Neural cell (in vitro differentiated cells): ENCODE measurements around the gene SBK3. TPM values are rescaled to one million over a fixed set of nuclear protein-coding genes. Genes with fewer than 3 reads are reported as not detected.

ENCODE experiments used
- H2AFZ ChIP-seq: fragments of 200-600, 300-800 bp; sonication (generic), shearing (Covaris generic); 2 replicates; pipeline ENCODE4 v1.6.0; 2014; ENCODE audit warnings: low read depth, mild to moderate bottlenecking, antibody characterized with exemption, low read length, moderate library complexity
- H3F3A ChIP-seq: fragments of 200-600 bp; shearing (Covaris generic); 2 replicates; pipeline ENCODE4 v1.6.1; 2016; ENCODE audit warnings: mild to moderate bottlenecking, moderate library complexity, mixed read lengths, antibody characterized with exemption, low read length; ENCODE audit not compliant: insufficient read depth, poor library complexity, severe bottlenecking
- H3K27ac ChIP-seq: fragments of 200-600, 300-800 bp; sonication (generic), shearing (Covaris generic); 2 replicates; pipeline ENCODE4 v1.5.1; 2014; ENCODE audit warnings: mild to moderate bottlenecking, low read length, moderate library complexity
- H3K27me3 ChIP-seq: fragments of 300-800, 200-600 bp; sonication (generic), shearing (Covaris generic); 2 replicates; pipeline ENCODE4 v1.6.0; 2014; ENCODE audit warnings: mild to moderate bottlenecking, low read depth, low read length, moderate library complexity; ENCODE audit not compliant: insufficient read depth
- H3K36me3 ChIP-seq: fragments of 300-800, 200-600 bp; sonication (generic), shearing (Covaris generic); 2 replicates; pipeline ENCODE4 v1.5.1; 2014; ENCODE audit warnings: mild to moderate bottlenecking, antibody characterized with exemption, low read length, moderate library complexity; ENCODE audit not compliant: insufficient read depth
- H3K4me2 ChIP-seq: fragments of 300-800, 200-600 bp; sonication (generic), shearing (Covaris generic); 2 replicates; pipeline ENCODE4 v1.6.0; 2014; ENCODE audit warnings: mild to moderate bottlenecking, low read length
- H3K4me3 ChIP-seq: fragments of 300-800, 200-600 bp; sonication (generic), shearing (Covaris generic); 2 replicates; pipeline ENCODE4 v1.5.1; 2014; ENCODE audit warnings: mild to moderate bottlenecking, low read length, moderate library complexity
- H3K79me2 ChIP-seq: fragments of 200-600 bp; shearing (Covaris generic); replicated peaks from 2 replicates; pipeline ENCODE4 v1.6.0; 2014; ENCODE audit warnings: mild to moderate bottlenecking, low read length, moderate library complexity; ENCODE audit not compliant: insufficient read depth
- H3K9ac ChIP-seq: fragments of 300-800, 200-600 bp; sonication (generic), shearing (Covaris generic); 2 replicates; pipeline ENCODE4 v1.6.1; 2016; ENCODE audit warnings: mild to moderate bottlenecking, low read length, mixed read lengths
- H3K9me2 ChIP-seq: fragments of 200-600 bp; shearing (Covaris generic); 2 replicates; pipeline ENCODE4 v1.6.1; 2016; ENCODE audit warnings: mild to moderate bottlenecking, low read length, mixed read lengths; ENCODE audit not compliant: insufficient read depth
- H3K9me3 ChIP-seq: fragments of 200-600, 300-800 bp; sonication (generic), shearing (Covaris generic); 2 replicates; pipeline ENCODE4 v1.6.1; 2016; ENCODE audit warnings: mild to moderate bottlenecking, mixed run types, low read length, moderate library complexity, mixed read lengths
- H4K20me1 ChIP-seq: fragments of 200-600 bp; shearing (Covaris generic); 2 replicates; pipeline ENCODE4 v1.6.1; 2016; ENCODE audit warnings: mild to moderate bottlenecking, mixed run types; ENCODE audit not compliant: insufficient read depth
- EP300 ChIP-seq: fragments of 450-650 bp; conservative IDR thresholded peaks from 2 replicates; pipeline ENCODE4 v1.6.1; 2014; ENCODE audit warnings: antibody characterized with exemption, mild to moderate bottlenecking, moderate library complexity; ENCODE audit not compliant: poor library complexity, severe bottlenecking
- EZH2 ChIP-seq: fragments of 200-600, 300-800 bp; shearing (Covaris generic), sonication (generic); IDR thresholded peaks from 2 replicates; pipeline ENCODE4 v1.6.1; 2014; ENCODE audit warnings: antibody characterized with exemption, low read length, borderline replicate concordance, mild to moderate bottlenecking; ENCODE audit not compliant: insufficient read depth, poor library complexity, severe bottlenecking
- MXI1 ChIP-seq: fragments of 450-650 bp; conservative IDR thresholded peaks from 2 replicates; pipeline ENCODE4 v1.6.1; 2014; ENCODE audit warnings: antibody characterized with exemption, mild to moderate bottlenecking; ENCODE audit not compliant: poor library complexity, severe bottlenecking
- POLR2AphosphoS5 ChIP-seq: IDR thresholded peaks from 2 replicates; pipeline ENCODE4 v1.6.1; 2012
- RAD21 ChIP-seq: fragments of 450-650 bp; conservative IDR thresholded peaks from 2 replicates; pipeline ENCODE4 v1.6.1; 2014; ENCODE audit warnings: antibody characterized with exemption, mild to moderate bottlenecking, moderate library complexity
- REST ChIP-seq: IDR thresholded peaks from 2 replicates; pipeline ENCODE4 v1.6.1; 2012; ENCODE audit warnings: borderline replicate concordance
- SMC3 ChIP-seq: fragments of 450-650 bp; conservative IDR thresholded peaks from 2 replicates; pipeline ENCODE4 v1.6.1; 2014; ENCODE audit warnings: antibody characterized with exemption, mild to moderate bottlenecking, moderate library complexity; ENCODE audit not compliant: poor library complexity
- TAF1 ChIP-seq: IDR thresholded peaks from 2 replicates; pipeline ENCODE4 v1.6.1; 2012; ENCODE audit warnings: low read depth
- polyA plus RNA-seq: library from polyadenylated mRNA; depleted of rRNA; stranded (reverse); fragments of >200 nt; gene quantifications from 2 replicates; pipeline ENCODE4 v1.2.3, GENCODE V29; 2014
- TF ChIP-seq, protein P1 (sequence below): fragments of 450-650 bp; IDR thresholded peaks from 2 replicates; pipeline ENCODE4 v1.5.1; 2014; ENCODE audit warnings: antibody characterized with exemption, mild to moderate bottlenecking, moderate library complexity; ENCODE audit not compliant: poor library complexity, severe bottlenecking

Gene SBK3
- polyA plus RNA-seq, 1 donor from 2014 or later: not detected

- Histone ChIP-seq H3K9me2 (no peaks in the 10 kb centered on the region), H3K36me3 (no peaks in the 10 kb centered on the region), H3K9ac (no peak overlapping the region), H2AFZ (no peak overlapping the region), H3K4me2 (no peak overlapping the region), H3K27ac (no peak overlapping the region), H4K20me1 (no peaks in the 10 kb centered on the region), H3K27me3 (no peaks in the 10 kb centered on the region), H3K4me3 (no peak overlapping the region), H3K79me2 (no peaks in the 10 kb centered on the region), H3K9me3 (no peaks in the 10 kb centered on the region), H3F3A (no peaks in the 10 kb centered on the region)
- TF ChIP-seq SMC3 (no peak), POLR2AphosphoS5 (no peak), EP300 (no peak), RAD21 (no peak), EZH2 (no peak), TAF1 (no peak), REST (no peak), MXI1 (no peak)
- TF ChIP-seq, protein P1, sequence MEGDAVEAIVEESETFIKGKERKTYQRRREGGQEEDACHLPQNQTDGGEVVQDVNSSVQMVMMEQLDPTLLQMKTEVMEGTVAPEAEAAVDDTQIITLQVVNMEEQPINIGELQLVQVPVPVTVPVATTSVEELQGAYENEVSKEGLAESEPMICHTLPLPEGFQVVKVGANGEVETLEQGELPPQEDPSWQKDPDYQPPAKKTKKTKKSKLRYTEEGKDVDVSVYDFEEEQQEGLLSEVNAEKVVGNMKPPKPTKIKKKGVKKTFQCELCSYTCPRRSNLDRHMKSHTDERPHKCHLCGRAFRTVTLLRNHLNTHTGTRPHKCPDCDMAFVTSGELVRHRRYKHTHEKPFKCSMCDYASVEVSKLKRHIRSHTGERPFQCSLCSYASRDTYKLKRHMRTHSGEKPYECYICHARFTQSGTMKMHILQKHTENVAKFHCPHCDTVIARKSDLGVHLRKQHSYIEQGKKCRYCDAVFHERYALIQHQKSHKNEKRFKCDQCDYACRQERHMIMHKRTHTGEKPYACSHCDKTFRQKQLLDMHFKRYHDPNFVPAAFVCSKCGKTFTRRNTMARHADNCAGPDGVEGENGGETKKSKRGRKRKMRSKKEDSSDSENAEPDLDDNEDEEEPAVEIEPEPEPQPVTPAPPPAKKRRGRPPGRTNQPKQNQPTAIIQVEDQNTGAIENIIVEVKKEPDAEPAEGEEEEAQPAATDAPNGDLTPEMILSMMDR: no peak
Measured at GRCh38 chr19:55537741-55538111, 7.6 kb downstream of the SBK3 start.

DNA sequence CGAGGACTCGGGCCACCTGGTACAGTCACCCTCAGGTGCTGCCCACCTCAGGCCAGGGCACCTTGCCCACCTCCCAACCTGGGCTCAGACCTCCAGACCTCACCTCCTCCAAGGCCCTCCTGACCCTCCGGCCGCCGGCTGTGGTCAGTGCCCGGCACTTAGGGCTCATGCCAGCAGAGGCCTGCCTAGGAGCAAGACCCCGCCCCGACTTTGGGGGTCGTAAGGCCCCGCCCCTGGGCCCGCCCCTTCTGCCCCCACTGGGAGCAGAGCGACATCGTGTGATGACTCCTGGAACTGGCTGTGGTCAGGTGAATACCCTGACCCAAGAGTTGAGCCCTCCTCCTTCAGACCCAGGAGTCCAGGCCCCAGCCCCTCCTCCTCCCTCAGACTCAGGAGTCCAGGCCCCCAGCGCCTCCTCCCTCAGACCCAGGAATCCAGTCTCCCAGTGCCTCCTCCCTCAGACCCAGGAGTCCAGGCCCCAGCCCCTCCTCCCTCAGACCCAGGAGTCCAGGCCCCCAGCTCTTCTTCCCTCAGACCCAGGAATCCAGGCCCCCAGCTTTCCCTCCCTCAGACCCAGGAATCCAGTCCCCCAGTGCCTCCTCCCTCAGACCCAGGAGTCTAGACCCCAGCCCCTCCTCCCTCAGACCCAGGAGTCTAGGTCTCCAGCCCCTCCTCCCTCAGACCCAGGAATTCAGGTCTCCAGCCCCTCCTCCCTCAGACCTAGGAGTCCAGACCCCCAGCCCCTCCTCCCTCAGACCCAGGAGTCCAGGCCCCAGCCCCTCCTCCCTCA lies 8.2 kb downstream of the SBK3 start, which contains the start of gene SBK2:
TSS of gene SBK2 (minus strand) at position 183 of the 790 bp plus-strand sequence. CDS start 839 bp downstream, outside the sequence.
- Histone ChIP-seq H4K20me1 (no peaks in the 10 kb centered on the region), H3F3A (no peaks in the 10 kb centered on the region), H3K36me3 (no peaks in the 10 kb centered on the region), H3K9ac (no peak within 1 kb of the TSS), H3K4me2 (no peak within 1 kb of the TSS), H2AFZ (no peak within 1 kb of the TSS), H3K79me2 (no peaks in the 10 kb centered on the region), H3K4me3 (no peak within 1 kb of the TSS), H3K27ac (no peak within 1 kb of the TSS), H3K9me2 (no peaks in the 10 kb centered on the region), H3K27me3 (no peaks in the 10 kb centered on the region), H3K9me3 (no peaks in the 10 kb centered on the region)
- no peak for TF ChIP-seq EP300
- no peak for TF ChIP-seq SMC3
- TF ChIP-seq, protein P1: no peak
- no peak for TF ChIP-seq REST
- TF ChIP-seq TAF1: no peak
- TF ChIP-seq RAD21: no peak
- TF ChIP-seq EZH2: no peak
- no peak for TF ChIP-seq POLR2AphosphoS5
- TF ChIP-seq MXI1: no peak
